K562 (cell line): ENCODE data around the gene VGLL1. TPM values are rescaled to one million over a fixed set of nuclear protein-coding genes. Genes with fewer than 3 reads are reported as not detected.

ENCODE experiments used
- ATAC-seq: fragments of 200-7000 bp; cut with Tn5 transposase; 3 replicates; pipeline ENCODE4 v1.9.1; 2020; ENCODE audit warnings: moderate library complexity
- BruUV-seq: library from RNA; stranded (reverse); fragments of 400-500 nt; replicated peaks from 2 replicates; lab custom pipeline; 2021; lab: Mats Ljungman, UMichigan
- CTCF ChIA-PET: fragments of 300-600 bp; formaldehyde crosslinking; extraction: SDS; loops from one replicate; lab custom pipeline; 2021; ENCODE audit warnings: low intra/inter-chr PET ratio; lab: Yijun Ruan, JAX
- POLR2A ChIA-PET: fragments of 300-600, 350-650 bp; sonication (Branson Sonifier 250); formaldehyde crosslinking; extraction: SDS; loops from one replicate; lab custom pipeline; 2021; ENCODE audit warnings: antibody characterized with exemption, inconsistent platforms; lab: Yijun Ruan, JAX
- DNase-seq, 4 experiments: peaks; one replicate each; pipeline versions ENCODE4 v3.0.0 to v3.0.0-alpha.2; 2011 to 2018; ENCODE audit warnings: low spot score in 3 of 4, mixed read lengths in 3 of 4; ENCODE audit errors: extremely low read depth in 1 of 4
- FAIRE-seq: peaks from 2 replicates; lab custom pipeline; 2011; peaks lifted over from hg19 to GRCh38; lab: Jason Lieb, UNC
- H2AFZ ChIP-seq: 2 replicates; pipeline ENCODE4 v1.6.0; 2011; ENCODE audit warnings: low read depth, low read length, control low read depth, inconsistent platforms
- H3K27ac ChIP-seq: fragments of 200-600 bp; 3 replicates; pipeline ENCODE4 v1.8.0; 2011; ENCODE audit warnings: low read depth, mild to moderate bottlenecking, control low read depth, inconsistent platforms, low read length, moderate library complexity, mixed read lengths; ENCODE audit errors: extremely low read depth
- H3K27me3 ChIP-seq, 2 experiments: fragments of 300-600 bp in 1 of 2; 2 replicates in 1 of 2; 3 replicates in 1 of 2; pipeline versions ENCODE4 v1.6.0 to v1.8.0; 2011; ENCODE audit warnings: inconsistent platforms in 2 of 2, low read length in 2 of 2, mild to moderate bottlenecking in 1 of 2, mixed read lengths in 1 of 2, moderate library complexity in 1 of 2; ENCODE audit not compliant: control insufficient read depth in 2 of 2, insufficient read depth in 2 of 2
- H3K36me3 ChIP-seq: fragments of 300-600 bp; 3 replicates; pipeline ENCODE4 v1.8.0; 2011; ENCODE audit warnings: mild to moderate bottlenecking, low read length, inconsistent platforms; ENCODE audit not compliant: control insufficient read depth, insufficient read depth
- H3K4me1 ChIP-seq, 2 experiments: fragments of 200-600 bp in 1 of 2; replicated peaks in 1 of 2; 2 replicates in 1 of 2; 3 replicates in 1 of 2; pipeline versions ENCODE4 v1.5.1 to v1.8.0; 2011; ENCODE audit warnings: inconsistent platforms in 2 of 2, low read length in 2 of 2, mild to moderate bottlenecking in 1 of 2, mixed read lengths in 1 of 2, moderate library complexity in 1 of 2; ENCODE audit not compliant: control insufficient read depth in 2 of 2, insufficient read depth in 2 of 2
- H3K4me2 ChIP-seq: 2 replicates; pipeline ENCODE4 v1.6.1; 2011; ENCODE audit warnings: low read length, control low read depth, inconsistent platforms, mixed read lengths; ENCODE audit not compliant: insufficient read depth
- H3K4me3 ChIP-seq: fragments of 200-600 bp; sonication (generic), shearing (Covaris generic); 2 replicates; pipeline ENCODE4 v1.5.1; 2016; ENCODE audit warnings: control low read depth, inconsistent platforms
- H3K79me2 ChIP-seq: fragments of 200-600 bp; 3 replicates; pipeline ENCODE4 v1.8.0; 2011; ENCODE audit warnings: low read length, inconsistent platforms; ENCODE audit not compliant: control insufficient read depth, insufficient read depth
- H3K9ac ChIP-seq, 2 experiments: 2 replicates each; pipeline versions ENCODE4 v1.6.0 to v1.6.1; 2011; ENCODE audit warnings: low read depth in 2 of 2, low read length in 2 of 2, control low read depth in 1 of 2, inconsistent platforms in 1 of 2, mild to moderate bottlenecking in 1 of 2, mixed read lengths in 1 of 2; ENCODE audit not compliant: insufficient read depth in 1 of 2
- H3K9me1 ChIP-seq: one replicate; pipeline ENCODE4 v1.6.0; 2011; ENCODE audit warnings: inconsistent platforms, mild to moderate bottlenecking, low read length, moderate library complexity; ENCODE audit not compliant: control insufficient read depth, insufficient read depth
- H3K9me3 ChIP-seq: replicated peaks from 2 replicates; pipeline ENCODE4 v1.5.1; 2011; ENCODE audit warnings: low read depth, low read length, inconsistent platforms; ENCODE audit not compliant: control insufficient read depth, insufficient read depth
- H4K20me1 ChIP-seq: replicated peaks from 2 replicates; pipeline ENCODE4 v1.6.1; 2011; ENCODE audit warnings: low read length, inconsistent platforms, mixed read lengths; ENCODE audit not compliant: control insufficient read depth, insufficient read depth
- ADNP ChIP-seq: fragments of 200-800 bp; sonication (Bioruptor generic); IDR thresholded peaks from 2 replicates; pipeline ENCODE4 v1.6.1; 2016; ENCODE audit warnings: missing genetic modification characterization, missing compliant biosample characterization
- ARNT ChIP-seq, 2 experiments: fragments of 450-650 bp; IDR thresholded peaks; 2 replicates each; pipeline ENCODE4 v1.6.1; 2016; ENCODE audit warnings: mild to moderate bottlenecking in 1 of 2
- BRF1 ChIP-seq: IDR thresholded peaks from 3 replicates; pipeline ENCODE4 v1.6.1; 2011; ENCODE audit warnings: borderline replicate concordance, mild to moderate bottlenecking; ENCODE audit not compliant: insufficient read length; ENCODE audit errors: extremely low read depth
- CAMTA2 ChIP-seq: fragments of 250-450 bp; sonication (Bioruptor Pico); conservative IDR thresholded peaks from 2 replicates; pipeline ENCODE4 v1.5.1; 2022
- CC2D1A ChIP-seq: fragments of 450-650 bp; IDR thresholded peaks from 2 replicates; pipeline ENCODE4 v1.6.1; 2017; ENCODE audit warnings: mild to moderate bottlenecking
- COPS2 ChIP-seq: fragments of 450-650 bp; conservative IDR thresholded peaks from 2 replicates; pipeline ENCODE4 v1.6.1; 2016; ENCODE audit warnings: mild to moderate bottlenecking, moderate library complexity
- ESRRB ChIP-seq: fragments of 250-450 bp; sonication (Bioruptor Pico); IDR thresholded peaks from 2 replicates; pipeline ENCODE4 v1.5.0; 2020; ENCODE audit warnings: mild to moderate bottlenecking, moderate library complexity, borderline replicate concordance
- ETV5 ChIP-seq: sonication (generic); formaldehyde crosslinking; IDR thresholded peaks from 2 replicates; pipeline ENCODE4 v1.4.0; 2020; ENCODE audit warnings: low read depth, mild to moderate bottlenecking, missing genetic modification reagents
- FOXA1 ChIP-seq: fragments of 450-650 bp; IDR thresholded peaks from 2 replicates; pipeline ENCODE4 v1.6.1; 2016; ENCODE audit warnings: mild to moderate bottlenecking, borderline replicate concordance
- GATA2 ChIP-seq: sonication (generic); formaldehyde crosslinking; IDR thresholded peaks from 2 replicates; pipeline ENCODE4 v1.4.0; 2020; ENCODE audit warnings: mild to moderate bottlenecking, missing genetic modification reagents
- MAFF ChIP-seq: IDR thresholded peaks from 2 replicates; pipeline ENCODE4 v1.6.1; 2012; ENCODE audit warnings: low read length, improper control_type of control experiment
- MED1 ChIP-seq: sonication (generic); formaldehyde crosslinking; IDR thresholded peaks from 2 replicates; pipeline ENCODE4 v1.8.1; 2023; ENCODE audit warnings: missing genetic modification reagents, borderline replicate concordance
- POLR2AphosphoS2 ChIP-seq: IDR thresholded peaks from 2 replicates; pipeline ENCODE4 v1.6.1; 2012; ENCODE audit warnings: low read length, improper control_type of control experiment
- POLR2H ChIP-seq: IDR thresholded peaks from 2 replicates; pipeline ENCODE4 v1.6.1; 2016; ENCODE audit warnings: missing genetic modification characterization, low read depth, mild to moderate bottlenecking, control low read depth, missing compliant biosample characterization, moderate library complexity
- PRMT5 ChIP-seq: sonication (generic); formaldehyde crosslinking; IDR thresholded peaks from 2 replicates; pipeline ENCODE4 v1.5.0; 2020; ENCODE audit warnings: missing genetic modification reagents
- RB1 ChIP-seq: fragments of 450-650 bp; IDR thresholded peaks from 2 replicates; pipeline ENCODE4 v1.6.1; 2017; ENCODE audit warnings: low read depth, mild to moderate bottlenecking
- RHOXF2B ChIP-seq: fragments of 250-450 bp; sonication (Bioruptor Pico); conservative IDR thresholded peaks from 2 replicates; pipeline ENCODE4 v1.5.1; 2021
- ZBTB43 ChIP-seq: sonication (generic); formaldehyde crosslinking; IDR thresholded peaks from 2 replicates; pipeline ENCODE4 v1.8.0; 2023; ENCODE audit warnings: mild to moderate bottlenecking, missing genetic modification reagents
- WGBS: fragments of 100-300 bp; shearing (Covaris generic); methylation state at CpG from one replicate; pipeline ENCODE4 v1.1.6; 2016; ENCODE audit warnings: low coverage, mixed read lengths; ENCODE audit not compliant: insufficient coverage; ENCODE audit errors: missing lambda C conversion rate; 5-methylcytosine and 5-hydroxymethylcytosine counted together
- in situ Hi-C: fragments of 300-500 bp; cut with MboI; formaldehyde crosslinking; loops from 4 replicates; pipeline ENCODE4 v1.15.0; 2018; ENCODE audit warnings: inconsistent platforms, mixed read lengths
- intact Hi-C: fragments of 100-400 bp; cut with micrococcal nuclease; formaldehyde crosslinking; loops from 2 replicates; pipeline ENCODE4 v1.14.2; 2022
- polyA plus RNA-seq, 8 experiments: library from polyadenylated mRNA; depleted of rRNA in 4 of 8; stranded (reverse) in 5 of 8; unstranded in 3 of 8; fragments of >200 nt; fragmentation: Nextera tagmentation in 2 of 8; fragmentation: Illumina TruSeq in 1 of 8; extraction: Ambion mirVana in 2 of 8; extraction: Trizol in 1 of 8; gene quantifications; 2 replicates each; pipeline versions ENCODE4 v1.2.1 to v1.2.3, GENCODE V29; 2011 to 2014; ENCODE audit warnings: inconsistent platforms in 1 of 8, missing spikeins in 1 of 8
- total RNA-seq, 7 experiments: library from RNA; depleted of rRNA in 6 of 7; stranded (reverse); fragments of >200 nt in 6 of 7; fragmentation: Illumina TruSeq in 2 of 7; extraction: Trizol in 2 of 7; gene quantifications; 2 replicates each; pipeline versions ENCODE4 v1.2.1 to v1.2.3, GENCODE V29; 2011 to 2021; ENCODE audit warnings: low replicate concordance in 1 of 7
- TF ChIP-seq, protein P1 (sequence below): fragments of 250-450 bp; sonication (Bioruptor Pico); IDR thresholded peaks from 2 replicates; pipeline ENCODE4 v1.8.0; 2022; ENCODE audit warnings: moderate library complexity, mild to moderate bottlenecking, inconsistent platforms

Gene VGLL1
- total and polyA plus RNA-seq, 9 of the 15 experiments (the other 6 are each of a cell fraction or from before 2014, with no cell fraction given) = not detected

DNA sequence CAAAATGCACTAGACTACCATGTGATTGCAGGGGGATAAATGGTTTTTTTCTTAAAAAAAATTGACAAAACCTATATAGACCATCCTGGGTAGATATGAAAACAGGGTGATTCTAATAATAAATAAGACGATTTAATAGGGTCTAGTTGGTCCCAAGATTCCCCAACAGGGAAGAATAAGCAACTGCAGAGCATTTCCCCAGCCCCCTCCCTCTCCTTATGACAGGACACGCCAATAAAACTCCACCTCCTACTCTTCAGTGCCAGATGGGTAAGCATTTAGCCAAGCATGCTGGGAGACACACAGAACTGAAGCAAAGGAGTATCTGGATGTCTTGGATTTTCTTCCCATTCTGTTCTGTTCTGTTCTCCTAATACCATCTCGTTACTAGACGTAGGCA is 44.4 kb upstream of the VGLL1 start, which contains the start of gene BRS3:
BRS3 (plus strand) TSS at position 301 of the 400 bp plus-strand sequence. CDS start 168 bp downstream, outside the sequence.
- no peak within 1 kb of the TSS for H3K4me2 ChIP-seq
- H3K27ac ChIP-seq = no peak within 1 kb of the TSS
- no peaks in the 10 kb centered on the region for H3K4me1 ChIP-seq
- H3K27me3 ChIP-seq = peaks cover 5 to 7% of the 10 kb centered on the region in 2 experiments; a peak in 4 of 5 replicates
- no peaks in the 10 kb centered on the region for H3K9me3 ChIP-seq
- POLR2A ChIA-PET = no interaction called here
- no peak for DNase-seq
- 0% methylated on average over 3 of the region's 4 CpGs for WGBS
- in situ Hi-C loops = no loop called here
- CTCF ChIA-PET = no interaction called here
- no peak for FAIRE-seq
- no peak within 1 kb of the TSS for H2AFZ ChIP-seq
- intact Hi-C loops = no loop called here
- H4K20me1 ChIP-seq = no peaks in the 10 kb centered on the region; the same call in 1 of the 2 replicates
- TF ChIP-seq ETV5 (CRISPR knock-in tag) = no peak
- TF ChIP-seq MED1 (CRISPR knock-in tag) = no peak
- TF ChIP-seq ARNT (IDR thresholded peaks at IDR 0.05) = no peak
- no peak for TF ChIP-seq BRF1
- TF ChIP-seq, protein P1, sequence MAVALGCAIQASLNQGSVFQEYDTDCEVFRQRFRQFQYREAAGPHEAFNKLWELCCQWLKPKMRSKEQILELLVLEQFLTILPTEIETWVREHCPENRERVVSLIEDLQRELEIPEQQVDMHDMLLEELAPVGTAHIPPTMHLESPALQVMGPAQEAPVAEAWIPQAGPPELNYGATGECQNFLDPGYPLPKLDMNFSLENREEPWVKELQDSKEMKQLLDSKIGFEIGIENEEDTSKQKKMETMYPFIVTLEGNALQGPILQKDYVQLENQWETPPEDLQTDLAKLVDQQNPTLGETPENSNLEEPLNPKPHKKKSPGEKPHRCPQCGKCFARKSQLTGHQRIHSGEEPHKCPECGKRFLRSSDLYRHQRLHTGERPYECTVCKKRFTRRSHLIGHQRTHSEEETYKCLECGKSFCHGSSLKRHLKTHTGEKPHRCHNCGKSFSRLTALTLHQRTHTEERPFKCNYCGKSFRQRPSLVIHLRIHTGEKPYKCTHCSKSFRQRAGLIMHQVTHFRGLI (CRISPR knock-in tag) = no peak
- no peak for TF ChIP-seq CAMTA2 (CRISPR knock-in tag)
- TF ChIP-seq ESRRB (CRISPR knock-in tag) = no peak
- no peak for TF ChIP-seq RHOXF2B (CRISPR knock-in tag)
- TF ChIP-seq ZBTB43 (CRISPR knock-in tag) = no peak
- TF ChIP-seq ADNP = no peak
- no peak for TF ChIP-seq POLR2AphosphoS2
- TF ChIP-seq CC2D1A = no peak
- TF ChIP-seq GATA2 (CRISPR knock-in tag) = no peak
- TF ChIP-seq MAFF = no peak
- TF ChIP-seq PRMT5 = no peak
- no peak for TF ChIP-seq POLR2H
- TF ChIP-seq RB1 = no peak
- TF ChIP-seq COPS2 = no peak
- TF ChIP-seq FOXA1 = no peak
- no TSS peak for BruUV-seq
- no peaks in the 10 kb centered on the region for H3K79me2 ChIP-seq
- no peak within 1 kb of the TSS for H3K9ac ChIP-seq
- H3K36me3 ChIP-seq = no peaks in the 10 kb centered on the region
- H3K4me3 ChIP-seq = no peak within 1 kb of the TSS
- no peak for ATAC-seq
- no peaks in the 10 kb centered on the region for H3K9me1 ChIP-seq
